ENCODE measurements around the gene LETMD1.

DNA sequence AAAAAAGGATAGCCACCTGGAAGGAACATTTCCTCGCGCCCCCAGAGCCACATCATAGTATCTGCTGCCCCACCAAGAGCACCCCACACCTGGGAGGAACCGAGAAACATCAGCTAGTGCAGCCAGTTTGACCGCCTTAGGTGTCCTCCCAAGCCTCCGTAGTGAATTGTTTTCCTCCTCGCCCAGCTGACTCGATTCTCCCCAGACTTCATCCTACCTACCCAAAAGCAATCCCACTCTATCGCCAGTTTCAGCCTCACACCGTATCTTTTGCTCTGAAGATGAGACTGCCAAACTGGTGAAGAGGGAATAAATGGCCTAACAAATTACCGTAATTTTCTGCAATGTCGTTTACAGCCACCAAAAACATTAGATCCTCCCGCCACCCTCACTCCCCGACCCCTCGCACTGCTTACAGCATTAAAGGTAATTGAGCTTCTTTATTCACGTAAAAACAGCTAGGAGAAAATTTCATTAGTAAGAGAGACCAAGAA is 20.7 kb upstream of the LETMD1 start:
- TF ChIP-seq, protein P1, sequence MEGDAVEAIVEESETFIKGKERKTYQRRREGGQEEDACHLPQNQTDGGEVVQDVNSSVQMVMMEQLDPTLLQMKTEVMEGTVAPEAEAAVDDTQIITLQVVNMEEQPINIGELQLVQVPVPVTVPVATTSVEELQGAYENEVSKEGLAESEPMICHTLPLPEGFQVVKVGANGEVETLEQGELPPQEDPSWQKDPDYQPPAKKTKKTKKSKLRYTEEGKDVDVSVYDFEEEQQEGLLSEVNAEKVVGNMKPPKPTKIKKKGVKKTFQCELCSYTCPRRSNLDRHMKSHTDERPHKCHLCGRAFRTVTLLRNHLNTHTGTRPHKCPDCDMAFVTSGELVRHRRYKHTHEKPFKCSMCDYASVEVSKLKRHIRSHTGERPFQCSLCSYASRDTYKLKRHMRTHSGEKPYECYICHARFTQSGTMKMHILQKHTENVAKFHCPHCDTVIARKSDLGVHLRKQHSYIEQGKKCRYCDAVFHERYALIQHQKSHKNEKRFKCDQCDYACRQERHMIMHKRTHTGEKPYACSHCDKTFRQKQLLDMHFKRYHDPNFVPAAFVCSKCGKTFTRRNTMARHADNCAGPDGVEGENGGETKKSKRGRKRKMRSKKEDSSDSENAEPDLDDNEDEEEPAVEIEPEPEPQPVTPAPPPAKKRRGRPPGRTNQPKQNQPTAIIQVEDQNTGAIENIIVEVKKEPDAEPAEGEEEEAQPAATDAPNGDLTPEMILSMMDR (IDR thresholded peaks at IDR 0.05; ENCODE audit: low read length) = no peak
- no peak for TF ChIP-seq EZH2 (optimal IDR thresholded peaks at IDR 0.05; ENCODE audit: low read depth, low read length)

Data from MM.1S (cell line).